ENCODE results near the gene FAM13C.

FAM13C gene

DNA sequence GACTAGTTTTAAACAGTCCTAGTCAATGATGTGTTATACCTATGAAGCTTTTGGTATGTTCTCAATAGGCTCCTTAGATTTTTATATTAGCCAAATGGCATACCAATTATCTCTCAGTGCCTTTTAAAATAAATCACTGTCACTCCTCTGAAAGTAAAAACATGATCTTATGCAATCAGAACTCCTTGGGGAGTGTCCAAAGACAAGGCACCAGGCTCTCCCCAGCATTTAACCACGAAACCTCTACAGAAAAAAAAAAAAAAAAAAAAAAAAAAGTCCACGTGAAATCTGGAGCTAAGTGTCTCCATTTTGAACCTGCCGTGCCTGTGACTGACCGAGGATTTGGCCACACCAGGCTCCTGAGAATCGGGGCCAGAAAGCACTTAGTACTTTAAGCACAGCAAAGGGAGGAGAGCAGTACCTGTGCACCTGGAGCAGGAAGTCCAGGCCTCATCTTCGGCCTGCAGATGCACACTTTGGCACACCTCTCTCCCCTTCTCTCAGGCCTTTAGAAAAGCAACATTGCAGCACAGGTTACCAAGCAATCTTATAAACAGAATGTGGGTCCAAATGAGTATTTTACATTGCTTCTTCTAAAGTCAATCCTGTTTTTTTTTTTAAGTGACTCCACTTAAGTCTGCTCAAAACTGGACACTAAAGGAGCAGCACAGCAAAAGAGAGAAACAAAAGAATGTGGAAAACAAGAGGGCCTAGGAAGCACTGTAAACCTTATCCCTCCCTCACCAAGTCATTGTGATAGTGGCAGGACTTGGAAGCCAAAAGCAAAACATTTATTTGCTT lies 1.5 kb downstream of the FAM13C start:
- Histone ChIP-seq H3K9me3 (replicated peaks in 1 of 2; ENCODE audit: control insufficient read depth in 2 of 2, insufficient read depth in 1 of 2, low read depth in 1 of 2, low read length in 2 of 2) (no peaks in the 10 kb centered on the region), H2BK120ac (ENCODE audit: low read depth, low read length) (no peak overlapping the region), H2BK12ac (ENCODE audit: low read length) (no peak overlapping the region), H3K4me1 (ENCODE audit: control insufficient read depth in 2 of 2, insufficient read depth in 1 of 2, low read depth in 1 of 2, low read length in 2 of 2) (peaks cover 6% of the 10 kb centered on the region in 2 donors), H3K4me3 (ENCODE audit: low read length in 2 of 2) (peak overlapping the region in 1 of 2 donors; percentile 23), H2BK15ac (ENCODE audit: low read length) (peak overlapping the region; percentile 5), H4K8ac (ENCODE audit: low read depth, low read length) (no peak overlapping the region), H3K14ac (ENCODE audit: low read length) (no peak overlapping the region), H2AFZ (ENCODE audit: low read length) (no peak overlapping the region), H3K27ac (replicated peaks; ENCODE audit: low read length) (no peak overlapping the region), H3K36me3 (replicated peaks in 1 of 2; ENCODE audit: control insufficient read depth in 2 of 2, insufficient read depth in 2 of 2, low read length in 2 of 2) (no peaks in the 10 kb centered on the region), H2BK5ac (ENCODE audit: low read length) (no peak overlapping the region), H4K91ac (ENCODE audit: low read depth, low read length, poor library complexity) (no peak overlapping the region), H2AK5ac (ENCODE audit: low read depth, low read length) (no peak overlapping the region), H3K18ac (ENCODE audit: low read length) (peak overlapping the region; percentile 20), H3K9ac (ENCODE audit: low read depth, low read length, poor library complexity) (no peak overlapping the region), H3K27me3 (ENCODE audit: control insufficient read depth in 3 of 3, insufficient read depth in 3 of 3, low read depth in 1 of 3, low read length in 3 of 3) (peaks cover 0 to 40% (median 0%) of the 10 kb centered on the region in 3 experiments), H3K4me2 (ENCODE audit: insufficient read depth, low read length, poor library complexity, severe bottlenecking) (no peak overlapping the region), H3K23ac (ENCODE audit: low read depth, low read length, poor library complexity) (no peak overlapping the region), H3K79me1 (ENCODE audit: low read depth, low read length) (no peaks in the 10 kb centered on the region), H3K4ac (ENCODE audit: low read length) (no peak overlapping the region)
- no CpG with 5 or more reads among the region's 6 CpGs for WGBS, 2 donors (ENCODE audit: extremely low coverage in 2 of 2, insufficient read length in 2 of 2, insufficient replicate concordance in 1 of 2)
- no peak for DNase-seq (ENCODE audit: low spot score)

DNA sequence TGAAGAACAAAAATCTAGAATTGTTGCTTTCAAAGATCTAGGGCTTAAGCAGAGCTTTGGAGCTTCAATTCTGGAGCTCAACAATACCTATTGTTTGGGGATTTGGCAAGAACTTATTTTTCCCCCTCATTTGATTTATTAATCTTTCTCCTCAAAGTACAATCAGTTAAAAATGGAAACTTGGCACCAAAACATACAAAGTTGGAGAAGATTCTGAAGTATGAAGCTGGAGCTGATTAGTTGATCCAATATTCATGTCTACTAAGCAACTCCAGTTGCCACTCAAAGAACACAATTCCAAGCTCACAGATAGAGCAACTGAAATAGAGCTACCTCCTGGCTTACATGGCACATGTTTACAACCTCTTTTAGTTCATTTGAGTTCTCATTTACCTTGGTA lies 3.8 kb downstream of the FAM13C start:
- DNase-seq (ENCODE audit: low spot score) = no peak
- Histone ChIP-seq H2BK15ac (ENCODE audit: low read length) (no peak overlapping the region), H3K9me3 (replicated peaks in 1 of 2; ENCODE audit: control insufficient read depth in 2 of 2, insufficient read depth in 1 of 2, low read depth in 1 of 2, low read length in 2 of 2) (no peaks in the 10 kb centered on the region)

DNA sequence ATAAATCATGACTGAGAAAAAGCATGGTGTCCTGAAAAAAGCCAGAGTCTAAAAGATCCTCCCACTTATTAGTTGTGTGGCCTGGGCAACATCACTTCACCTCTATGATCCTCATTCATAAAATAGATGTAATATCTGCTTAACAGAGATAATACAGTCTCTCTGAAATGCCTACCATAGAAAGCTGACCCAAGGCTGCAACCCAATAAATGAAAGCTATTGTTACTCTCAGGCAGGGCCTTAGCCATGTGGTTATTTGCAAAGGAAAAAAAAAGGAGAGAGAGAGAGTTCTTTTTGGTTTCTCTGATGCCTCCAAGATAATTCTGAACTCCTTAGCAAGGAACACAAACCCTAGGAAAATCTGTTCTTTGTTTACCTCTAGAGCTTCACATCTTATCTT lies 7.9 kb downstream of the FAM13C start:
- H4K91ac ChIP-seq (ENCODE audit: low read depth, low read length, poor library complexity) = no peak overlapping the region

More for the DNA sequence above, 3.8 kb downstream of the FAM13C start:
- Histone ChIP-seq H3K9ac (ENCODE audit: low read depth, low read length, poor library complexity) (no peak overlapping the region), H3K4ac (ENCODE audit: low read length) (no peak overlapping the region), H3K79me1 (ENCODE audit: low read depth, low read length) (no peaks in the 10 kb centered on the region), H2BK5ac (ENCODE audit: low read length) (no peak overlapping the region), H2AK5ac (ENCODE audit: low read depth, low read length) (no peak overlapping the region), H3K27me3 (ENCODE audit: control insufficient read depth in 3 of 3, insufficient read depth in 3 of 3, low read depth in 1 of 3, low read length in 3 of 3) (peaks cover 0 to 26% (median 0%) of the 10 kb centered on the region in 3 experiments), H3K23ac (ENCODE audit: low read depth, low read length, poor library complexity) (no peak overlapping the region), H3K36me3 (replicated peaks in 1 of 2; ENCODE audit: control insufficient read depth in 2 of 2, insufficient read depth in 2 of 2, low read length in 2 of 2) (no peaks in the 10 kb centered on the region), H3K4me1 (ENCODE audit: control insufficient read depth in 2 of 2, insufficient read depth in 1 of 2, low read depth in 1 of 2, low read length in 2 of 2) (peaks cover 6% of the 10 kb centered on the region in 2 donors), H3K4me3 (ENCODE audit: low read length in 2 of 2) (no peak overlapping the region), H2BK12ac (ENCODE audit: low read length) (no peak overlapping the region), H3K18ac (ENCODE audit: low read length) (no peak overlapping the region), H3K27ac (replicated peaks; ENCODE audit: low read length) (no peak overlapping the region), H3K4me2 (ENCODE audit: insufficient read depth, low read length, poor library complexity, severe bottlenecking) (no peak overlapping the region), H4K91ac (ENCODE audit: low read depth, low read length, poor library complexity) (no peak overlapping the region), H2BK120ac (ENCODE audit: low read depth, low read length) (no peak overlapping the region), H3K14ac (ENCODE audit: low read length) (no peak overlapping the region), H4K8ac (ENCODE audit: low read depth, low read length) (no peak overlapping the region), H2AFZ (ENCODE audit: low read length) (no peak overlapping the region)

DNA sequence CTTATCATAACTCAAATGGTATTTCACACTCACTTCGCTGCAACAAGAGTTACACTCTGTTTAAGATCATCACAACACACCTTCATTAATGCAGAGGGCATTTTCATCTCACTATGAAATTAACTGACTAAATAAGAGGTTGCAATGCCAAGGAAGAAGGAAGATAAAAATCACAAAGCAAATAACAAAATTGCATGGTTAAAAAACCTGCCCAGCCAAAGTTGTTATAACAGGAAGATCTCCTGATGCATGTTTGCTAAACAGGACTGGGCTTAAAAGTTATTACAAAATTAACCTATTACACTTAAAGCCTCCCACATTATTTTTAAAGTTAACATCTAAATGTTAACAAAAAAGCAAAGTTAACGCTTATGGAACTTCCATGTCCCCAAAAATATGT lies 11.8 kb downstream of the FAM13C start:
- DNase-seq (ENCODE audit: low spot score) = no peak
- Histone ChIP-seq H3K9me3 (replicated peaks in 1 of 2; ENCODE audit: control insufficient read depth in 2 of 2, insufficient read depth in 1 of 2, low read depth in 1 of 2, low read length in 2 of 2) (no peaks in the 10 kb centered on the region), H3K79me1 (ENCODE audit: low read depth, low read length) (no peaks in the 10 kb centered on the region), H2BK12ac (ENCODE audit: low read length) (no peak overlapping the region), H2BK5ac (ENCODE audit: low read length) (no peak overlapping the region), H4K8ac (ENCODE audit: low read depth, low read length) (no peak overlapping the region), H3K36me3 (replicated peaks in 1 of 2; ENCODE audit: control insufficient read depth in 2 of 2, insufficient read depth in 2 of 2, low read length in 2 of 2) (peaks cover 0 to 4% of the 10 kb centered on the region in 2 donors), H2AFZ (ENCODE audit: low read length) (no peak overlapping the region), H3K4me2 (ENCODE audit: insufficient read depth, low read length, poor library complexity, severe bottlenecking) (no peak overlapping the region), H3K27ac (replicated peaks; ENCODE audit: low read length) (no peak overlapping the region), H3K4me1 (ENCODE audit: control insufficient read depth in 2 of 2, insufficient read depth in 1 of 2, low read depth in 1 of 2, low read length in 2 of 2) (peaks cover 0 to 3% of the 10 kb centered on the region in 2 donors), H2AK5ac (ENCODE audit: low read depth, low read length) (no peak overlapping the region), H2BK15ac (ENCODE audit: low read length) (no peak overlapping the region), H2BK120ac (ENCODE audit: low read depth, low read length) (no peak overlapping the region), H4K91ac (ENCODE audit: low read depth, low read length, poor library complexity) (no peak overlapping the region), H3K4ac (ENCODE audit: low read length) (no peak overlapping the region), H3K4me3 (ENCODE audit: low read length in 2 of 2) (no peak overlapping the region), H3K9ac (ENCODE audit: low read depth, low read length, poor library complexity) (no peak overlapping the region), H3K23ac (ENCODE audit: low read depth, low read length, poor library complexity) (no peak overlapping the region), H3K18ac (ENCODE audit: low read length) (no peak overlapping the region), H3K27me3 (ENCODE audit: control insufficient read depth in 3 of 3, insufficient read depth in 3 of 3, low read depth in 1 of 3, low read length in 3 of 3) (no peaks in the 10 kb centered on the region), H3K14ac (ENCODE audit: low read length) (no peak overlapping the region)
- no CpG with 5 or more reads among the region's 2 CpGs for WGBS, 2 donors (ENCODE audit: extremely low coverage in 2 of 2, insufficient read length in 2 of 2, insufficient replicate concordance in 1 of 2)

More for the DNA sequence above, 7.9 kb downstream of the FAM13C start:
- DNase-seq (ENCODE audit: low spot score) = no peak
- Histone ChIP-seq H2BK12ac (ENCODE audit: low read length) (no peak overlapping the region), H2BK15ac (ENCODE audit: low read length) (no peak overlapping the region), H2BK5ac (ENCODE audit: low read length) (no peak overlapping the region), H3K4me1 (ENCODE audit: control insufficient read depth in 2 of 2, insufficient read depth in 1 of 2, low read depth in 1 of 2, low read length in 2 of 2) (no peaks in the 10 kb centered on the region), H3K27ac (replicated peaks; ENCODE audit: low read length) (no peak overlapping the region), H3K9me3 (replicated peaks in 1 of 2; ENCODE audit: control insufficient read depth in 2 of 2, insufficient read depth in 1 of 2, low read depth in 1 of 2, low read length in 2 of 2) (no peaks in the 10 kb centered on the region), H4K8ac (ENCODE audit: low read depth, low read length) (no peak overlapping the region), H3K79me1 (ENCODE audit: low read depth, low read length) (no peaks in the 10 kb centered on the region), H3K4me3 (ENCODE audit: low read length in 2 of 2) (no peak overlapping the region), H3K27me3 (ENCODE audit: control insufficient read depth in 3 of 3, insufficient read depth in 3 of 3, low read depth in 1 of 3, low read length in 3 of 3) (no peaks in the 10 kb centered on the region), H3K14ac (ENCODE audit: low read length) (no peak overlapping the region), H3K18ac (ENCODE audit: low read length) (no peak overlapping the region), H2AK5ac (ENCODE audit: low read depth, low read length) (no peak overlapping the region), H3K4ac (ENCODE audit: low read length) (no peak overlapping the region), H3K23ac (ENCODE audit: low read depth, low read length, poor library complexity) (no peak overlapping the region), H2BK120ac (ENCODE audit: low read depth, low read length) (no peak overlapping the region), H3K9ac (ENCODE audit: low read depth, low read length, poor library complexity) (no peak overlapping the region), H3K4me2 (ENCODE audit: insufficient read depth, low read length, poor library complexity, severe bottlenecking) (no peak overlapping the region), H3K36me3 (replicated peaks in 1 of 2; ENCODE audit: control insufficient read depth in 2 of 2, insufficient read depth in 2 of 2, low read length in 2 of 2) (peaks cover 0 to 4% of the 10 kb centered on the region in 2 donors), H2AFZ (ENCODE audit: low read length) (no peak overlapping the region)

Measured in neuronal stem cell (in vitro differentiated cells).